ENCODE results near the gene KCNN1.

DNA sequence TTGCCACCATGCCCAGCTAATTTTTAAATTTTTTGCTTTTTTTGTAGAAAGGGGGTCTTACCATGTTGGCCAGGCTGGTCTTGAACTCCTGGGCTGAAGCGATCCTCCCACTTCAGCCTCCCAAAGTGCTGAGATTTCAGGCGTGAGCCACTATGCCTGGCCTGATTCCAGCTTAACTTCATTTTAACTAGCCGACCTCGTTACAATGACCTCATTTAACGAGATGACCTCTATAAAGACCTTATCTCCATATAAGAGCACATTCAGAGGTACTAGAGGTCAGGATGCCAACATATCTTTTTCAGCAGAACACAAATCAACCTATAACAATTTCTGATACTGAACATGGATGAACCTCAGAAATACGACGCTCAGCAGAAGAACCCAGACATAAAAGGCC lies 10.6 kb downstream of the KCNN1 start:
- TF ChIP-seq, protein P1, sequence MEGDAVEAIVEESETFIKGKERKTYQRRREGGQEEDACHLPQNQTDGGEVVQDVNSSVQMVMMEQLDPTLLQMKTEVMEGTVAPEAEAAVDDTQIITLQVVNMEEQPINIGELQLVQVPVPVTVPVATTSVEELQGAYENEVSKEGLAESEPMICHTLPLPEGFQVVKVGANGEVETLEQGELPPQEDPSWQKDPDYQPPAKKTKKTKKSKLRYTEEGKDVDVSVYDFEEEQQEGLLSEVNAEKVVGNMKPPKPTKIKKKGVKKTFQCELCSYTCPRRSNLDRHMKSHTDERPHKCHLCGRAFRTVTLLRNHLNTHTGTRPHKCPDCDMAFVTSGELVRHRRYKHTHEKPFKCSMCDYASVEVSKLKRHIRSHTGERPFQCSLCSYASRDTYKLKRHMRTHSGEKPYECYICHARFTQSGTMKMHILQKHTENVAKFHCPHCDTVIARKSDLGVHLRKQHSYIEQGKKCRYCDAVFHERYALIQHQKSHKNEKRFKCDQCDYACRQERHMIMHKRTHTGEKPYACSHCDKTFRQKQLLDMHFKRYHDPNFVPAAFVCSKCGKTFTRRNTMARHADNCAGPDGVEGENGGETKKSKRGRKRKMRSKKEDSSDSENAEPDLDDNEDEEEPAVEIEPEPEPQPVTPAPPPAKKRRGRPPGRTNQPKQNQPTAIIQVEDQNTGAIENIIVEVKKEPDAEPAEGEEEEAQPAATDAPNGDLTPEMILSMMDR (IDR thresholded peaks at IDR 0.05), result no peak
- no peak for TF ChIP-seq ZFX (IDR thresholded peaks at IDR 0.05; ENCODE audit: borderline replicate concordance)
